ENCODE data around the gene COX6A1.
"Not testable (repeated sequence)": the region's sequence is repeated elsewhere in the genome, so short reads cannot be mapped to it uniquely, and the experiment has no call there.

COX6A1 gene

DNA sequence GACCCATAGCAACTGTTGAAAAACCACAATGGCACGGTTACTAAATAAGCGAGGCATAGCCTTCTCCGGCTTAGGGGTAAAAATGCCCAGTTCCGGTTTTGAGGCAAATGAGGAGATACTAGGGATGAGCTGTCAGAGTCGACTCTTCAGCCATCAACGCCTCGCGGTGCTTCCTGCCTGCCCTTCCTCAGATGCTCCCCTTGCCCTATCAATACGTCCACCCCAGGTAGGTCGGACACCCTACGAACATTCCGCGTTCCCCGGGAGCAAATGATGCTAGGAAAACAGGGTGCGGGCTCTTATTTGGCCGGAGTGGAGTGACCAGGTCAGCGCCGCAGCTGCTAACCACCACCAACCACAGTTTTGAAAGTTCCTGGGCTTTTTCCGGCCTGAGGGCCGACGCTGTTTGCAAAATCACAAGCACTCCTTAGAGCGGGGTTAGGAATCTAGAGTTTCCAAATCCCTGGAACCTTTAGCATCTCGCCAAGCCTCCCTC lies 30.5 kb downstream of the COX6A1 start:
- no peak for DNase-seq (ENCODE audit: low spot score)

DNA sequence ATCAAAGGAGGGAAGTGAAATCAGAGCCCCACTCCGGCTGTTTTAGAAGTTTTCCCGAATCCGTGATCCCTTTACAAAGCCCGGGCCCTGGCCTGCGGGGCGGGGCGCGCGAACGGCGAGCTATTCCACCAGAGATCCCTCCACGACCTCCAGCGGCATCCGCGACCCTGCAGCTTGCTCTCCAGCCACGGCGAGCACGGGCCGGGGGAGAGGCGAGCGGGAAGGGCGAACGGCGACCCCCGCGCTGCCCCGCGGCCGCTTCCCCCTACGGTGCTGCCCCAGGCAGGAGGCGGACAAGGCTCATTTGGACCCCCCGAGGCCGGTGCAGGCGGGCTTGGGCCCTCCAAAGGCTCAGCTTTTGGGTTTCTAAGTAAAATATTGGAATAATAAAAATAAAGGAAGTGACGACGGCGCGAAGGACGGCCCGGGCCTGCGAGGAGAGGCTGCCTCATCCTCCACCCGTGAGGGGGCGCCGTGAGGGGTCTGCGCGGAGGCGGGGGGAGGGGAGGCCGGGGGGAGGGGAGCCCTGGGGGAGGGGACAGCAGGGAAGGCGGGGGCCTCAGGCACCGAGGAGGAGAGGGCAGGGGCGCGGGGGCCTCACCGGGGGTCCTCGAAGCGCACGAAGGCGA lies 31.0 kb downstream of the COX6A1 start:
- DNase-seq (ENCODE audit: low spot score): peak; percentile 29

DNA sequence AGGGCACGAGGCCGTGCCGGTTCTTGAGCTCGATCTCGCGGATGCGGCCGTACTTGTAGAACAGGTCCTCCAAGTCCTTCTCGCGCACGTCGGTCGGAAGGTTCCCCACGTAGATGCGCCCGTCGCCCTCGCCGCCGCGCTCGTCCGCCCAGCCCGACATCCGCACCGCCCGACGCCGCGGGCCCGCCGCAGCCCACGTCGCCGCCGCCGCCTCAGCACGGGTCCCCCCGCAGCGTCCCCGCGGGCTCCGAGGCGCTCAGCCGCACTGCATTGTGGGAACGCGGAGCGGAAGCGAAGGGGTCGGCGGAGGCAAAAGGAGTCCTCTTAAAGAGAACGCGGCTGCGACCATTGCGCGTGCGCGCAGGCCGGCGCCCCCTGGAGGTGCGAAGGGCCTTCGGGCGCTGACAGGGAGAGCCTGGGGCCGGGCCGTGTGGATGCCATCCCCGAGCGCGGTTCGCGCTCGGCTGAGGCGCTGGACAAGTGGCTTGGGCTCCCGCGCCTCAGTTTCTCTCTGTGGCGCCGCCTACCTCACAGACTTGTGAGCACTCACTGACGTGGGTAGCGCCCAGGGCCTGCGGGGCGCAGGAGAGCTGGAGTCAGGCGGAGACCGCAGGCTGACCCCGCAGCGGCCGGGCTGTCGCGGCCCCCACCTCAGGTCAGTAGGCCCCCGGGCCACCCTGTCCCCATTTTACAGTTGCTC lies 31.7 kb downstream of the COX6A1 start, which contains the start of gene SRSF9:
TSS of gene SRSF9 (minus strand) at position 299 of the 700 bp plus-strand sequence. CDS start at position 160, 139 bp downstream.
- peak; percentile 97 for DNase-seq (ENCODE audit: low spot score)

DNA sequence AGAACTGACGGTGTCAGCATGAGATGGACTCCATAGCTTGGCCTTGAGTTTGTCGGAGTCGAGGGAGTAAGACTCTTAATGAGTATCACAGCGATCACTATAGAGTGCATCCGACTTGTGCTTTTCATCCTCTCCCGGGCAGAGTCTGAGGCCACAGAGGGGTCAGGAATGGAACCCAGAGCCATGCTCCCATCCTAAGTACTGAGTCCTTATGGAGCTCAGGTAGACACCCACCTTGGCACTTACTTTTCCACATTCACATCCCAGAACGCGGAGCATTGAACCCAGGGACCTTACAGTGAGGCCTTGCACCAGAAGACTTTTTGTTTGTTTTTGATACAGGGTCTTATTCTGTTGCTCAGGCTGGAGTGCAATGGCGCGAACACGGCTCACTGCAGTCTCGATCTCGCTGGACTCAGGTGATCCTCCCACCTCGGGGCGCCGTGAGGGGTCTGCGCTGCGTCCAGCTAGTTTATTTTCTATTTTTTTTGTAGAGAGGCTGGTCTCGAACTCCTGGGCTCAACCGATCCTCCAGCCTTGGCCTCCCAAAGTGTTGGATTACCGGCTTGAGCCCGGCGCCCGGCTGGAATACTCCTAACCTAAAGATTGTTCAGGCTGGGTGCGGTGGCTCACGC lies 32.4 kb downstream of the COX6A1 start:
- DNase-seq (ENCODE audit: low spot score): no peak

DNA sequence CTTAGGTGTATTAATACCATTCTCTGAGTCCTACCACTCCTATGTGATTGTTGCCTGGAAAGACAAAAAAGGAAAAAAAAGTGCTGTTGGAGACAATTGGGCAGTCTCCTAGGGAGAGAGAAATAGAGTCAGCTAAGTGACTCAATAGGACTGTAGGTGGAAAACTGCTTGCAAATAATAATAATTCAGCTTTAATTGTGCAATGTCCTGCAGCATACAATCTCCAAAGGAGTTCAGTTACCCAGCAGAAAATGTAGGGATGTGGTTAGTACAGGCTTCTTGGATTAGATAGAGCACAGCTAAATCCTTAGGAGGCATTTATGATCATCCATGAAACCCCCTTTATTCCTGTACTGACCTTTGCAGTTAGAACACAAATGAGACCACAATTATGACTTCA lies 34.6 kb downstream of the COX6A1 start:
- DNase-seq (ENCODE audit: low spot score): no peak

DNA sequence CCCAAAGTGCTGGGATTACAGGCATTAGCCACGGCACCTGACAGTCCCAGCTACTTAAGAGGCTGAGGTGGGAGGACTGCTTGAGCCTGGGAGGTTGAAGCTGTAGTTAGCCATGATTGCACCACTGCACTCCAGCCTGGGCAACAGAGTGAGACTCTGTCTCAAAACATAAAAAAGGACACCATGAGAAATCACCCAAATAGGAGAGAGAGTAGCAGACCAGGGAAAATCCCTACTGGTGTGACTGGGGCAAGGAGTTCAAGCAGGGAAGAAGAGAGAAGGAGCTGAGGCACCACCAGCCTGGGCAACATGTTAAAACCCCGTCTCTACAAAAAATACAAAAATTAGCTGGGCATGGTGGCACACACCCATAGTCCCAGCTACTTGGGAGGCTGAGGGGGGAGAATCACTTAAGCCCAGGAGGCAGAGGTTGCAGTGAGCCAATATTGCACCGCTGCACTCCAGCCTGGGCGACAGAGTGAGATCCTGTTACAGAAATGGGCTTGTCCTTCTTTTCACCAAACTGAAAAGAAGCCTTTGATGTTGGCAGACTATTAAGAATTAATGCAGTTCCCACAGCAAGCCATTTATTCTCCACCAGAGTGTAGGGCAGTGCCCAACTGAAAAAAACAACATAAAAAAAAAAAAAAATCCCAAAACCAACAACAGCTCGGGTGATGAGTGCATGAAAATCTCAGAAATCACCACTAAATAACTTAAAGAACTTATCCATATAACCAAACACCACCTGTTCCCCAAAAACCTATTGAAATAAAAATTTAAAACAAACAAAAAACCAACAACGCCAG lies 36.1 kb downstream of the COX6A1 start:
- no peak for DNase-seq (ENCODE audit: low spot score)

DNA sequence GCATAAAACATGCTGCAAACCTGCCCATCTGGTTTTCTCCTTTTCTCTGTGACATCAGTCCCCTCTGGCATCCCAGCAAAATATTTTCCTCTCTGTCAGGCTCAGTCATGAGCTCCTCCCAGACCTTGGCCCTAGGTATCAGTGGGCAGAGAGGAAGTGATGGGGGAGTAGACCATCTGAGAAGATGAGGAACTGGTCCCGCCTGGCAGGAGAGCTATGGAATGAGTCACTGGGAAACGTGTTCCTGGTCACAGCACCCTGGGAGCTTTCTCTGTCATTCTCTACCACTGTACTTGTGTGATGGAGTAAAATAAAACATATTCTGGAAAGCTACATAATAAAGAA lies 36.7 kb downstream of the COX6A1 start:
- no peak for DNase-seq (ENCODE audit: low spot score)

DNA sequence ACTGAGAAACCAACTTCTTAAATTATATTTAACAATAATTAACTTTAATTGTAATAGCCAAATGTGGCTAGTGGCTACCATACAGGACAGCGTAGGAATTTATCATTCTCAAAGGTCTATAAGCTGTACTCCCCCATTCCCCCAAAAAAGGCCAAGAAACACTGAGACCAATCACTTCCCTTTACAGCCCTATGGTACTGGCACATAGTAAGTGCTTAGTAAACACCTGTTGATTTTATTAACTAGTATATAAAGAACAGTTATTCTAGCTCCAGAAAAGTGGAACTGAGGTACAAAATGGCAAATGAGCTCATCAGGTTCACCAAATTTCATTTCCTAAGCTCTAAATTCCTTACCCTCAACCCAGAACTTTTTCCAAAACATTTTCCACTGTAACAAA lies 37.7 kb downstream of the COX6A1 start:
- DNase-seq (ENCODE audit: low spot score): no peak

DNA sequence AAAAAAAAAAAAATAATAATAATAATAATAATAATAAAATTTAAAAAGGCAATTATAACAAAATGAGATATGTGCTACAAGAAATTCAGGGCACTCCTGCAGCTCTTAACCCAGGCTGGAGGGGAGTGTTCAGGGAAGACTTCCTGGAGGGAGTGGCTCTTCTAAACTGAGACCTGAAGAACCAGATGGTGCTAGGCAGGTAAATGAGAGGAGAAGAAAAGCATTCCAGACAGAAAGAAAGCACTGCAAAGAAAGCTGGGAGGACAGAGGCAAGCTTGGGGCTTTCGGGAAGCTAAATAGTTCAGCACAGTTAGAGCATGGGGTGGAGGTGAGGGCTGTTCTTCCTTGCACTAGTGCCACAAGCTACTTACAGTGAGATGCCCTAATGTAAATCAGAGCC lies 41.5 kb downstream of the COX6A1 start:
- DNase-seq (ENCODE audit: low spot score): no peak

DNA sequence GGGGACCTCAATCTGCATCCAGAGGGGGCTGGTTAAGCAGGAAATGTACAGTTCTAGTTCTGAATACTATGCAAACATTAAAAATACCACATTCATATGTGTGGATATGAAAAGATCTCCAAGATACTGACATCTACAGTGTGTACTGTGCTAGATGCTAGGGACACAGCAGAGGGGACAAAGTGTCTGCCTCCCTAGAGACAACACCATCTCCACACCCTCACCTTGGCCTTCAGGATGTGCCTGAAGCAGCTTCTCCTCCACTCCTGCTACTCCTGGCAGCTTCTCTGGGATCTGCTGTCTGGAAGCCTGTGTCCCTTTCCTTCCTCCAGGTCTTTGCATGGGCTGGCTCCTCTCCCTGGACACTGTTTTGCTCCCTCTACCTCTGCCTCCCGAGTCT lies 42.3 kb downstream of the COX6A1 start:
- no peak for DNase-seq (ENCODE audit: low spot score)

DNA sequence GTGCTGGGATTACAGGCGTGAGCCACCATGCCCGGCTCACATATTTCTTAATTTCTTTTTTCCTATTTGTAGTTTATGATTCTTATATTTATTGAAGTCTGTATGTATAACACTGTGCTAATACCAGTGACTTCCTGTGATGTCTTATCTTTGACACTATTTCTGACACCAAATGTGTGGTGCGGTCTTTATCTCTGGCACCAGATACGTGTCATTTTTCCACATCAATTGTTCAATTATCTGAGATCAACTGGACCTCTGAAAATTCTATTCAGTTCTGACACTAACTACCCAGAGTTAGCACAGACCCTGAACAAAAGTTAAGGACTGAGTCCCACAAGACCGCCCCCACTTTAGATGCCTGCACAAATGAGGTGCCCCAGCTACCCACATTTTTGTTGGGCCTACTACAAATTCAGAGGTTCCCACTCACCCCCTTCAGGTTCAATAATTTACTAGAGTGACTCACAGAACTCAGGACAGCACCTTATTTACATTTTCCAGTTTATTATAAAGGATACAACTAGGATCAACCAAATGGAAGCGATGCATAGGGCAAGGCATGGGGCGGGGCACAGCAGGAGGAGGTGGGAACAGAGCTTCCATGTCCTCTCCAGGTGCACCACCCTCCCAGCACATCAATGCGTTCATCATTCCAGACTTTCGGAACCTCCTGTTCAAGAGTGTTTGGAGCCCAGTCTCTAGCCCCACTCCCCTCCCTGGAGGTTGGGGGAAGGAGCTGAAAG lies 43.3 kb downstream of the COX6A1 start:
- no peak for DNase-seq (ENCODE audit: low spot score)

DNA sequence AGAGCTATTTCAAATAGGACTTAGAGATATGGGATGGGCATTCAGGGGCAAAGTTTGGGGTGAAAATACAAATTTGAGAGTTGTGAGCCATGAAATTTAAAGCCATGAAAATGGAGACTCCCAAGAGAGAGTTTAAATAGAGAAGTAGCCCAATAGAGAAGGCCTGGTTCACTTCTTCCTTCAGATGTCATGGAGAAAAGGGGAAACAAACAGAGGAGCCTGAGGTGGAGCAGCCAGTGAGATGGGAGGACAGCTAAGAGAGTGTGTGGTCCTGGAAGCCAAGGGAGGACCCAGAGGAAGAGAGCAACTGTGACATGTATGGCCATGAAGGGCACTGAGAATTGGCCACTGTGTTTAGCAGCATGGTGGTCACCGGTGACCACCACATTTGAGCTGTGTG lies 45.7 kb downstream of the COX6A1 start:
- DNase-seq (ENCODE audit: low spot score): no peak

DNA sequence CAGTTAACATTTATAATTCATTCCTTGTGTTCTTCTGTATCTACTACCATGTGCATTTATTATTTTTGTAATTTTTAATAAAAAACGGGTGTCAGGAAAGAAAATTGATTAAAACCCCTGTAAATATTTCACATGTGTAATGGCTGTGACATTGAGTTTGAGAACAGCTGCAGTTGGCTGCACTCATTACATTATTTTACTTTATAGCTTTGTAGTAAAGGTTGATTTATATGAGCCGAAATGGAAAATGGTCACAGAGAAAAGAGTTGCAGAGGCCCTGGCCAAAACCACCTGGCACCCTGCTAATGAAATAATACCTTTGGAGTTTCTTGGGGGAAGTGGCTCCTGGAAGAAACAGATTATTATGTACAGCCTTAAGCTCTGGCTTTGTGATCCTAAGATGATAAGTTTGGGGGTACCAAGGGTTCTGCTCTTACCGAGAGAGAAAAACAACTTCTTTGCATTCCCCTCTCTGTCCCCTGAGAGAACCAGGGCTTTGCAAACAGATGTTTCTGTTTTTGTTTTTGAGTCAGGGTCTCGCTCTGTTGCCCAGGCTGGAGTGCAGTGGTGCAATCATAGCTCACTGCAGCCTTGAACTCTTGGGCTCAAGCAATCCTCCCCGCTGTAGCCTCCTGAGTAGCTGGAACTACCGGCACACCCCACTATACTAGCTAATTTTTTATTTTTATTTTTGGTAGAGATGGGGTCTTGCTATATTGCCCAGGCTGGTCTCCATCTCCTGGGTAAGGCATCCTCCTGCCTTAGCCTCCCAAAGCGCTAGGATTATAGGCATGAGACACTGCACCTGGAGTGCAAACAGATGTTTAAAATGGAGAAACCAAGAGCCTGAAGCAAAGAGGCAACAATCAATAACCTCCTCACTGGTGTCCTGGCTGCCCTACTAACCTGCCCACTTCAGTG lies 48.3 kb downstream of the COX6A1 start:
- no peak for DNase-seq (ENCODE audit: low spot score)

DNA sequence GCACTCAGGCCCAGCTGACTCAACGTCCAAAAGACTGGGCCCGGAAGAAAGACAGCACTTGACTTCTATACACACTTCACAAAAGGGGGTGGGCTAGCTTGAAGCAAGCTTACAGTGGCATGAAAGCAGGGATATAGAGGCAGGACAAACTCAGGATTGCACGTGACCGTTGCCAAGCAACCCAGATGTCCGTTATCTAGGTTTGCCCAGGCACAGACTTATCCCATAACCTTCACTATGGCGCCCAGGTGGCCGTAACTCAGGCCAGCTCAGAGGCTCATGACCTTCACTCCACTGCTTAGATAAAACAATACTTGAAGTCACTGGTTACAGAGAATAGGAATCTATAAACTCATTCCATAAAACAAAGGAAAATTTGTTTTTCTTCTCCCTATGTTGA lies 49.6 kb downstream of the COX6A1 start:
- not testable (repeated sequence) for DNase-seq (ENCODE audit: low spot score)

DNA sequence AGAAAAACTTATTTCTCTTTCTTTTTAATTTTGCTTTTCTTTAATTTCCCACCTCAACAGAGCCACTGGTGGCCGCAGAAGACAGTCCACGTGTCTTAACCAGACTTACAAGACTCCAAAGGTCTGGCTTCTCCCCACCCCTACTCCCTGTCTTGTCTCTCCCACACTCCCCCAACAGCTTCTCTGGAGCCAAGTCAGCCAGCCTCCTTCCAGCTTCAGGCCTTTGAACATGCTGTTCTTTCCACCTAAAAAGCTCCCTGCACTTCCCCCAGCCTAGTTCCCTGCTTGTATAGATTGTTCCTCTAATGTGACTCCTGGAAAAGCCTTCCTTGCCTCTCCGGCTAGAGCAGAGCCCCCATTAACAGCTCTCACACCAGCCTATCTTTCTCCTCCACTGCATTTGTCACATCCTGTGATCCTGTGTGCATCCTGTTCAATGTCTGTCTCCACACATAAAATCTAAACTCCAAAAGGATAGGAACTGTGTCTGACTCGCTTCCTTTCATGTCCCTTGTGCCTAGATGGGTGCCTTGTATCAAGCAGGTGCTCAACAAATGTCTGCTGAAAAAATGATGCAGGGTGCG lies 50.2 kb downstream of the COX6A1 start:
- DNase-seq (ENCODE audit: low spot score): no peak

DNA sequence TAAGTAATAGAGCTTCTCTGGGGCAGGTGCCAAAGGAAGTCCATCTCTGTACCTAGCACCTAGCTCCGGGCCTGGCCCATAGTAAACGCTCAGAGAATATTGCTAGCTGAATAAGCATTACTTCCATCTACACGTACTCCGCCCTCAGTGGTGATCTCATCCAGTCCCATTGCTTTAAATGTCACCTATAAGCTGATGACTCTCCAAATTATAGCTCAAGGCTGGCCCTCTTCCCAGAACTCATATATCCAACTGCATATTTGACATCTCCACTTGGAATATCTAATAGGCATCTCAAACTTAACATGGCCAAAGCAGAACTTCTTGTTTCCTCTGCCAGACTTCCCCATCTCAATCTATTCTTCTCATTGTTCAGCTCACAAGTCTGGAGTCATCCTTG lies 51.1 kb downstream of the COX6A1 start:
- no peak for DNase-seq (ENCODE audit: low spot score)

DNA sequence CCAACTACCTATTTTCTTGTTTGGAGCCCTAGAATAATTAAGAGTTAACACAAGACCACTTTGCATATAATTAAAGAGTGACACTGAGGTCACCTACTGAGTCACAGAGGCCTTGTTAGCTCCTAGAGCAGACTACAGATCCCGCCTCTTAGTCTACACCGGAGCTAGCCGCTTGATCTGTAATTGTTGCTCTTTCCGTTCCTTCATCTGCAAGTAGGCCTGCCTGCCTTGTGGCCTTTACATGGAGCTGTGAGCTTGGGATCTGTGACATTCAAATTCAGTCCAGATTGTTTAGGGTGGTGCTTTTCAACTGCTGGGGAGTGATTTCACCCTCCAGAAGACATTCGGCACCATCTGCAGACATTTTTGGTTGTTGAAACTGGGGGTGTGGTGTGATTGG lies 52.4 kb downstream of the COX6A1 start:
- DNase-seq (ENCODE audit: low spot score): no peak

Data from CD4-positive, alpha-beta T cell treated with Interleukin-6 at 100 ng/mL for 8 hours (primary cell).